Left lobe of liver (tissue), 2 donors: ENCODE measurements around the gene SYT9. TPM values are rescaled to one million over a fixed set of nuclear protein-coding genes. Genes with fewer than 3 reads are reported as not detected.

Source experiments
- ATAC-seq: fragments of 200-7000 bp; cut with Tn5 transposase; one replicate; pipeline ENCODE4 v1.9.1; 2020; ENCODE audit warnings: mild to moderate bottlenecking, moderate library complexity
- DNase-seq: peaks from one replicate; pipeline ENCODE4 v3.0.0-alpha.2; 2020; ENCODE audit warnings: low spot score
- total RNA-seq: library from RNA; stranded (reverse); gene quantifications from one replicate; pipeline ENCODE4 v1.2.1, GENCODE V29; 2021
- donor health status: DM: no; HTN: no; CAD: no; lungs with moderate emphysema.
- donor health status: DM: no; HTN: yes; CAD: no.

Gene SYT9
- total RNA-seq, 1 donor from 2014 or later: 11.3 TPM

DNA sequence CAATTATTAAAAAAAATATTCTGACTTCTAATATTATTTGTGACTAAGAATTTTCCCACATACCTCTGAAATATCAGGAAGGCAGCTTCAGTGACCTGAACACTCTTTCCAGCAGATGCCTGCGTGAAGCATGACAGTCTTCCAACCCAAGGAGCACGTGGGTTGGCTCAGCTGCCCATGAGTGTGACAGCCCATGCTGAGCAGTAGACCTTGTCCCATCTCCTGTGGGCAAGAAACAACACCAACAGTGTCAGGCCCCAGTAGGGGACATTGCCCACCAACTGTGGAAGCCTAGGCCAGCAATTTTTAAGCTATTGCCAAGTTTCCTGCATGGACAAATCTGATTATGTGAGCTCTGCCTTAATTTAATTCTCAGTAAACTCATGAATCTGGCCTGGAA lies 167.2 kb downstream of the SYT9 start:
- DNase-seq (no peak), ATAC-seq (no peak)

DNA sequence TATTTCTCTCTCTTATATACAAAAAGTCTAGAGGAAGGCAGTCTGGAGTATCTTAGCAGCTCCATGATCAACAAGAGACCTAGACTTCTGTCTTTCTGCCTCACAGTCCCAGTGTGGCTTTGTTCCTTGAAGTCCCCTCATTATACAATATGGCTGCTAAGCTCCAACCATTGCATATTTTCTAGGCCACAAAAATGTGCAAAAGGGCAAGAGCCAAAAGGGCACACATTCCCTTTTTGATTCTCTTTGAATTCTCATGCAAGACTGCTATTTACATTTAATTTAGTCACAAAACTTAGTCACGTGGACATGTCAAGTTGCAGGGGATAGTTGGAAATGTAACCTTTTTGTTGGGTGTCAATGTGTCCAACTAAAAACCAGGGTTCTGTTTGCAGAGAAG lies 169.4 kb downstream of the SYT9 start:
- no peak for ATAC-seq
- DNase-seq: no peak

DNA sequence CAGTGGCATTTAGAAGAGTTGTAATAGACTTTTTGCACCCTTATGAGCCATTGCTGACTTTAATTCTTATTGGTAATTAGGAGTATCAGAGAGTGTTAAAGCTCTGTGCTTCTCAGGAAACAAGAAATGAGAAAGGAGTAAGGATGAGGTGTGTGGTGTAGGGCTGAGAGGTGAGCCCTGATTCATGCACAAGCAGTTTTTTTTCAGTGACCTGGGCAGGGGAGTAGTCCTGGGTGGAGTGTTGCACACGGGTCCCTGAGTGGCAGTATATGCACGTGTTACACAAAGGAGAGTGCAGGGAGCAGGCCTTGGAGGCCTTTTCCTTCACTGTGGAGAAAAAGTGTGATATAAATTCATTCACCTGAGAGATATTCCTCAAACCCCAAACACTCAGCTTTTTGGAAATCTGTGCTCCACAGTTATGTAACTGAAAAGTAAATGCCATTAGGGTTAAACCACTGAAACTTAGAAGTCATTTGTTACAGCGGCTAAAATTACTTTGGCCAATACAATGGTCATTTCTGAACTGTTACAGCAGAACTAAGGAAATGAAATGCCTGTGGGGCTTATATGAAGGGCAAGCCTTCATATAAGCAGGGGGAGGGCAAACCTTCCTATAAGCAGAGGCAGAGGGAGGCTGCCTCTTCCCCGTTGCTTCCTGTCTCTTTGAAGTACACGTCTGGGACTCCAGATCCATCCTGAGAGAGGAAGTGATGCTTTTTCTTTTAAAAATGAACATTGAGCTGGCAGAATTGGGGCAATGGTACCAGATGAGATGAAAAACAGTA lies 171.0 kb downstream of the SYT9 start:
- DNase-seq (no peak), ATAC-seq (no peak)

DNA sequence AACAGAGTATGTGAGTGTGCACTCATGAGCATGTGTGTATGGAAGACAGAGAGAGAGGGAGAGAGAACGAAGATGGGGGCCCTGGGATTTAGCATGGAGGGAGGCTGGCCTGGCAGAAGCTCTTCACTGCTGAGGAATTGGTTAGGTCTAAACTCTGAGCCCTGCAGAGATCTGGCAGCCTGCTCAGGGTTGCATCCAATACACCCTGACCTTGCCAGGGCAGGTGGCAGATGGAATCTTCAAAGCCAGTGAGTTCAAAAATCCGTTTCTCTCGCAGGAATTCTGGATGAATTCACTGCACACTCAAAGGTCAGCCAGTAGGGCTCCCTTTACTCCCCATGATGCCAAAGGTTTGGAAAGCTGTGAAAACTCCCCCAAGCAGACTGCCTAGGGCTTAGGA lies 172.2 kb downstream of the SYT9 start:
- ATAC-seq (peak; percentile 31), DNase-seq (no peak)

DNA sequence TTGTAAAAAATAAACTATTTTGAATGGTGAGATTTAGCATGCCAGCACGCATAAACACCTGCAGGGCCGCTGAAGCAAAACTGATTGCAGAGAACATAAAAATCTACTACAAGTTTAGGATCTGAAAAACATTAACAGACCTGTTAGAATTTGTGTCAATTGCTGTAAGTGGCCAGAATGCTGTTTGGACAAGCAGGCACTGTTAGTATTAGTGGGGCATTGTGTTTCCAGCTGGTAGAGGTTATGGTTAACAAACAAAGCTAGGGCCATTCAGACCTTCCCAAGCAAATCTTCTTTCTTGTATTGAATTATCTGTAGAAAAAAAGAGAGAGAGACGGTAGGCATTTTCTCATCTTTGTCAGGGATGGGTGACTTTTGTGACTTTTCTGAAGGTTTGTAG lies 176.0 kb downstream of the SYT9 start:
- DNase-seq: no peak
- ATAC-seq: no peak

DNA sequence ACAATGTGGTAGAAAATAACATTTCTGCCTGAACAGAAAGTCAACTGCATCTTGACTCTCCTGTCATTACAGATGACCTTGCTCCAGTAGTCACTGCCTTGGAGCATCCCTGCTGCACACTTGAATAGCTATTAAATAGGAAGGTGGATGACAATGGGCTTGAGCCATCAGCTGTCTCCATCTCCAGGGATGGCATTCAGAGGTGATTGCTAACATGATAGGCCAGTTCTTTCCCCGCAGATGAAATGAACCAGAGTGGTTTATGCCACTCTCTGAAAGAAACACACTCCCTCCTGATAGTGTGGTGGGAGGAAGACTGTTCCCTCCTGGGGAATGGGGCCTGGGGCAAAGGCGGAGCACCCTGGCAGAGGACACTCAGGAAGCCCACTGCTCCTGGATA lies 176.5 kb downstream of the SYT9 start:
- no peak for ATAC-seq
- no peak for DNase-seq

DNA sequence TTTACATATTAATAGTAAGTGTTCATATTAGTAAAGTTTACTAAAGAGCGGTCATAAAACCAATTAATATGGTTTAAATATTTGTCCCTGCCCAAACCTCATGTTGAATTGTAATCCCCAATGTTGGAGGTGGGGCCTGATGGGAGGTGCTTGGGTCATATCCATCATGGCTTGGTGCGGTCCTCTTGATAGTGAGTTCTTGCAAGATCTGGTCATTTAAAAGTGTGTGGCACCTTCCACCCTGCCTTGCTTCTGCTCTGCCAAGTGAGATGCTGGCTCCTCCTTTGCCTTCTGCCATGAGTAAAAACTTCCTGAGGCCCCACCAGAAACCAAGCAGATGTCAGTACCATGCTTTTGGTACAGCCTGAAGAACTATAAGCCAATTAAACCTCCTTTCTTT lies 178.8 kb downstream of the SYT9 start:
- ATAC-seq (no peak), DNase-seq (no peak)

DNA sequence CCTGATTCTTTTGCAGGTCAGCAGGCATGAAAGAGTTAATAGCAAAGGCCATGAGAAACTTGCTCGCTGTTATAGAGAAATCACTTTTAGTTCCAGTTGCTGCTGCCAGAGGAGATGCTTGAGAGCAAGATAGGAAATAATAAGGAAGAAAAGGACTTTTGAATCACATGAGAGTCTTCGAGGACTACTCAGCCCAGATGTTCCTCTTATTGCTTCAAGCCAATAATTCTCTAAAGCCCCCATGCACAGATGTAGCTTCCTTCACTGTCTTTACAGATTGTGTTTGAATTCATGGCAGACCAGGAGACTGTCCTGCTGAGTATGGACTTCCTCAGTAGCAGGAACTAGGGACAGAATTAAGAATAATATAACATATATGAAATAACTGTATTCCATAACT lies 183.5 kb downstream of the SYT9 start:
- DNase-seq (no peak), ATAC-seq (no peak)

DNA sequence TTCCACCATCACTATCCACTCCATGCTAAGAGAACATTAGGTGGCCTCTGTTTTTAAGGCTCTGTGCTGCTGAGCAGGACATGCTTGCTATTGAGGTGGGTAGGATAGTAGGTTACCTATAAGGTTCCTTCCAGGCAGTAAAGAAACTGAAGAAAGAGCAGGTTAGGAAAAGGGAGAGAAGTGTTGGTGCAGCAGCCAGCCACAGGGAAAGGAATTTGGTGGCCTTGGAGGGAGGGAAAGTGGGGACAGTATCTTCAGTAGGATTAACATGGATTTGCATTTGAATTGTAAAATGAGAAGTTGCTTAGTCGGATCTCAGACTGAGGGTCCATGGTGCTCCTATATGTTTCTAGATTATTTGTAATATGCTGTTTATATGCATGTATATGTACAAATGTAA lies 184.4 kb downstream of the SYT9 start:
- ATAC-seq (no peak), DNase-seq (no peak)

DNA sequence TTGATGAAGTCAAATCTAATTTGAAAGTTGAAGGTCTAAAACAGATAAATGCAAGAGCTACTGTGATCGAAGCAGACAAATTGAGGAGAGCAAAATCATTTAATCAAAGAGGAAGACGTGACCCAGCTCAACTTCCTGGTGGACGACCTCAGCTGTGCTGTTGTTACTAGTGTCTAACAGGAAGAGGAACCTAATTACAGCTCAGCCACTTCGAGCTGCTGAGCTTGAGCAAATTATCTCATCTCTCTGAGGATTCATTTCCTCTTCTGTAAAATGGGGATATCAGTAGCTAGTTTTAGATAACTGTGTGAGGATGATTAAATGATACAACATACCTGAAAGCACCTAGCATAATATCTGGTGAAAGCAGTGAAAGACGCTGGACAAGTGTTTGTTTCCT lies 185.0 kb downstream of the SYT9 start:
- ATAC-seq: peak; percentile 54
- DNase-seq: no peak

DNA sequence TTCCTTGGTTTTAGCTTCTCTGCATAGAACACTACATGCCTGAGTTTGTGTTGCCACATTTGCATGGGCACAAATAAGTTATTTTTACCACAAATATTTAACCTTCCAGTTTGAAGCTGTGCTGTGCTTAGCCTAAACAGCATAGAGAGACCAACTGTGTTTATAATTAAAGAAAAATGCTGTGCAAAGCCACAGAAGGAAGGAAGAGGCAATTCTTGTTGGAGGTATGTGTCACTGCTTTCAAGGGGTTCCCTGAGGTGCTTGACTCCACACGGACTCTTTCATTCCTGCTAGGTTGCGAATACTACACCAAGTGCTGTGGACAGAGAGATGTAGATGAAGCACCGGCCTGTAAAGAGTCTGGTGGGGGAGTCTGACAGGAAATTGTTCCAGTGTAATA lies 186.0 kb downstream of the SYT9 start:
- ATAC-seq: no peak

DNA sequence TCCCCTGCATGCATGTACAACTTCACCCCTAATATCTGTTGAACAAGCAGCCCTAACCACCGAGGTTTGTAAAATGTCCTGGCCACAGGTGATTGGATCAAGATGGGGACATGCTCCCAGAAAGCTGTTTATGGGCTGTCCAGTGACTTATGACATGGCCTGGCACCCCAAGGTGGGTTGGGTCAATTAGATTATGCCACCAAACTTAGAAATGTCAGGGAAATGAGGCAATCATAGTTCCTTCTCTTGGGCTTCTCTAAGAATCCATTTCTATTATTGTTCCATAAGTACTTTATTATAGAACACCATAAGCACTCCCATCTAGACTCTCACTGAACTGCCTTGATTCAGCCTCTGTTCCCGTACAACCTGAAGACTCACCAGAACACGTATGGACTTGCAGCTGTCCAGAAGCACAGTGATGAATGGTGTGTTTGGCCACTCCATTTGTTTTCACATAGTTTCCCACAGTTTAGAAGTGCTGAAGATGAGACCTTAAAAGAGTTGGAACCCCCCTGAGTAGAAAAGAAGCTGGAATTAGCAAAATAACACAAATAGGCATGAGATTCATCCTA lies 188.1 kb downstream of the SYT9 start:
- no peak for DNase-seq
- no peak for ATAC-seq

More for the DNA sequence above, 186.0 kb downstream of the SYT9 start:
- DNase-seq: no peak

DNA sequence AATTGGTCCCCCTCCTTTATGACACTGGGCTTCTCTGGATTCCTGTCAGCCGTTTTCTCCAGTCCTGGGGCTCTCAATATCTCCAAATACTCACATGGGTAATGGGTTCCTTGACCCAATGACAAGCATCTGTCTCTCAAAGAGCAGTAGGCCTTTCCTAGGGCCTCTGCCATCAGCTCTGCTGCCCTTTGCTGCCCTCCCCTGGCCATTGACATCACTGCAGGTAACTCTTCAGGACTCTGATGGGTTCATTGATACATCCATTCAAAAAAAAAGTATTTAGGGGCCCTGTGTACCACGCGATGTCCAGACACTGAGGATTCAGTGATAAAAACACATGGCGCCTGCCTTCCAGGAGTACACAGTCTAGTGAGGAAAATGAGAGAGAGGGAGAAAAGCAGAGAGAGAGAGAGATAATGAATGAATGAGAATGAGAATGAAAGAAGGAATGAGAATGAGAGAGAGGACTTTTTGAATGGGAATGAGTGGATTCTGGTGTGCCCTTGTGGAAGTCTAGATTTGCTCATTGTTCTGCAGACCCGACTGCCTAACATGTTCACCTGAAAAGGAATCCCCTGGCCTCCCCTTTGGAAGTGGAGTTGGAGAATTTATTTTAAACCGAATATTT lies 191.0 kb downstream of the SYT9 start:
- ATAC-seq (peak; percentile 96), DNase-seq (peak; percentile 72)

DNA sequence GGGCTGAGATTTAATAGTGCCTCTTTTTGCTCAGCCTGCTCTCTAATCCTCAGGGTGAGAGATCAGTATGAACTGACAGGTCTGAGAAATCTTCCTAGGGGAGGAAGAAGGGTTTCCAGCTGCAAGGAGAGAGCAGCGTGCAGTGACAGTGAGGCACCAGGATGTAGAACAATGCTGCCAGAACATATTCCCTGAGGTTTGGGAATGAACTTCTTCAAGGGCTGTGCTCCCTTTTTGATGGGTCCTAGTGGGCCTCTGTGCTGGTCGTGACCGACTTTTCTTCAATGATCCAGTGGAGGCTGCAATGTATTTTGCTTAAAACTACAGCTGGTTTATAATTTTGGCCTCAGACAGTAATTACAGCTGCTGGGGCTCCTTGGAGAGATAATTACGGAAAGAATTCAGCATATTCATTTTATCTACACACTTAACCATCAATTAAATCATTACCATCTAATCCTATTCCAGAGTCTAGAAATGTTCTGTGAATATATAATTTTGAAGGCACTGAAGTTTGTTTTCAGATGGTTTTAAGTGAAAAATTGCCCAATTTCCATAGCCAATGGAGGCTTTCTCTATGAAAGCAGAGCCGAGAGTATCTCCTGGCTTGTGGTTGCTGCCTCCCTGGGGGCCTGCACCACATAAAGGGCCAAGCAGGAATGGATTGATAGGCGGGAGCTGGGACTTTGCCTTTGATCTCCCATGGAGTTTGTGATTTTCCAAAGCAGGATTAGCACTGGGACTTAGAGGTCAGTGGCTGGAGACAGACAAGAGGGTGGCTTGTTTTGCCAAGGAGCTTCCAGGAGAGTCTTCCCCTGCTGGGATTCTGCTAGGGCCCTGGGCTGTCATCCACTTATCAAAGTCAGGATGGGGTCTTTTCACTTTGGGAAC lies 192.6 kb downstream of the SYT9 start:
- DNase-seq (no peak), ATAC-seq (no peak)

DNA sequence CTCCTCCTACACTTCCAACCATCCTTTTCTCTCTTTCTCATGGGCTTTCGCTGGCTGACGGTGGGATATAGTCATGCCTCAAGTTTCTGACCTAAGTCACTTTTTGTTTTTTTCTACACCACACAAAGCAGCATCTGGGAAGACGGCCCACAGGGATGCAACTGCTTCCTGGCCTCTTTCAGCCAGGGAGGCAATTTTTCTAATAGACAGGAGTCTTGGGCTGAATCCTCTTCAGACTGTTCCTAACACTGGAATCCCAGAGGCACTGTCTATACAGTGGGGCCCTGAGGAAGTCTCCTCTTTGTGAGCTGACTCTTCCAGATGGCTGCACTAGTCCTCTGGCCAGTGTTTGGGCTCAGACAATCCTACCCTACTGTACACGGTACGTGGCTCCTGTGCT lies 193.9 kb downstream of the SYT9 start:
- ATAC-seq (no peak), DNase-seq (no peak)

DNA sequence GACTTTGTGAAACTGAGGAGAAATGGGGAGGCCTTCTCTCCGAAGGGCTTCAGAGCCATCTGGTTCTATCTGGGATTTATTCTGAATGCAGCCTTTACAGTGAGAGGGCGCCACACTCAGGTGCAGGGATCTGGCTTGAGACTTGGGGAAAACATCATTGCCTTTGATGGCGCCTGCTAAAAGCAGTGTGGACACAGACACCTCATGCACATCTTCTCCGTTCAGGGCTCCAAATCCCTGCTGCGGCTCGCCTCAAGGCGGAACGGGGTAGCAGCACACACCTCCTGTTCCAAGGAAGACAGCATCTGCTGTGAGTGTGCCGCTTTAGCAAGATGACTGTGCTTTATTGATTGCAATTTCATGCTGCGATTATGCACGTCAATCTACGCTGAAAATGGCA lies 196.5 kb downstream of the SYT9 start:
- no peak for DNase-seq
- no peak for ATAC-seq

DNA sequence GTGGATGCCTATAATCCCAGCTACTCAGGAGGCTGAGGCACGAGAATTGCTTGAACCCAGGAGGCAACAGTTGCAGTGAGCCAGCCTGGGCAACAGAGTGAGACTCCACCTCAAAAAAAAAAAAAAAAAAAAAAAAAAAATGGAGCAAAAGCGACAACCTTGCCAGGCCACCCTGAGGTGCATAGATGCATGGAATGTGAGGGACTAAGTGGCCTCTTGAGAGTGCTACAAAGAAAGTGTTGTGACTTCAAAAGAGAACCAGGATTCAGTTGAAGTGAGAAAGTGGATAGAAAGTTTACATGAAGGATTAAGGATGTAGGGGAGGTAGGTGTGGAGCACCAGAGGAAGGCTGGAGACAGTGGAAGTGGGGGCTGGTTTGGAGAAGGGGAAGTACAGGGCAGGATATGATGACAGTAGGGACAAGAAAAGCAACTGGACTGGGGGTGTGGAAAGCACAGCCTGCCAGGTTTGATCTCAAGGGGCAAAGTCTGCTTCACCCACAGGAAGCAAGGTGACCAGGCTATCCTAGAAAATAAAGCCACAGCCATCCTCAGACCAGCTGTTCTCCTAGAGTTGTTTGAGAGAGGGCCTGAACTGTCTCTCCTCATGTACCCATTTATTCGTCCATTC lies 197.6 kb downstream of the SYT9 start:
- DNase-seq (no peak), ATAC-seq (peak; percentile 88)

DNA sequence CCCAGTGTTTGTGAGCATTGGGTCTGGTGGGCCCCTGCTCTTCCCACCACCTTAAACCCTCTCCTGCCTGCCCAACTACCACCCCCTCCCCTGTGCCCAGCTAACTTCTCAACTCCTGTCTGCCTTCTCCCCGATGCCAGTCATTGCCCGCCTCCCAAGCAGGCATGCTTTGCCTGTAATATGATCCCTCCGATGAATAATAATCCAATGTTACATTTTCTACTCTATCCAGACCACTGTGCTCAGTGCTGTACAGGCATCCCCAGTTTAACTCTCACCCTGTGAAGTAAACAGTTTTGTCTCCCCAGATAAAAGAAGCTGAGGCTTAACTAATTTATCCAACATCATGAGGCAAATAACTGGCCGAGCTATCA lies 198.1 kb downstream of the SYT9 start:
- ATAC-seq (no peak), DNase-seq (no peak)

DNA sequence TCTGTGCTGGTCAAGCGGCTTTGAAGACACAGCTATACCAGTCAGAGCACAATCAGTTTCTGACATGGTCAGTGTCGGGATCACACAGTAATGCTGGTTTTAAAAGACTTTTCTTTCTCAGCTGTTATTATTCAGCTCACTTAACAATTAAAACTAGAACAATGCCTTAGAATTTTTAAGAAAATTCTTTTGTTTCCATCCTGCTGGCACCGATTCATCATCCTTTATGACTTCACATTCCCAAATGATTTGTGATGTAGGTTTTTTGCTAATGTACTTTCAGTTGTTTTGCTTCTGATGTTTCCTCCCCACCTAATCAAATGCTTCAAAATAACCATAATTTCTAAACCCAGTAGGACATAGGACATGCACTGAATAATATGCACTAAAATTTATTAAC lies 199.1 kb downstream of the SYT9 start:
- DNase-seq: no peak
- no peak for ATAC-seq

DNA sequence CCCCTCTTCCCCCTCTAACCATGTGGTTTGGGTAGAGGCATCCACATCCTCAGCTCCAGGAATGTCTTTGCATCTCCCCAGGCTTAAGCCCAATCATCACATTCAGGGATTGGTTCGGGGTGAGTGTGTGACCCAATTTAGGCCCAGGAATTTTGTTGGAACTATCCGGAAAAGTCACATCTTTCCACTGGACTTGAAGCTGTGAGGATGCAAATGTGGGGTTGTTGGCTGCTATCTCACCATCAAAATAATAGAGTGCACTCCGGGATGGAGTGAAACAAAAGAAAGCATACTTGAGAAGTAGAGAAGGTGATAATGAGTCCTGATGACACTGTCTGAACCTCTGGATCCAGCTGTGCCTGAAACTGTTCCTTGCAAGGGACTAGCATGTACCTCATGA lies 199.8 kb downstream of the SYT9 start:
- ATAC-seq: no peak

DNA sequence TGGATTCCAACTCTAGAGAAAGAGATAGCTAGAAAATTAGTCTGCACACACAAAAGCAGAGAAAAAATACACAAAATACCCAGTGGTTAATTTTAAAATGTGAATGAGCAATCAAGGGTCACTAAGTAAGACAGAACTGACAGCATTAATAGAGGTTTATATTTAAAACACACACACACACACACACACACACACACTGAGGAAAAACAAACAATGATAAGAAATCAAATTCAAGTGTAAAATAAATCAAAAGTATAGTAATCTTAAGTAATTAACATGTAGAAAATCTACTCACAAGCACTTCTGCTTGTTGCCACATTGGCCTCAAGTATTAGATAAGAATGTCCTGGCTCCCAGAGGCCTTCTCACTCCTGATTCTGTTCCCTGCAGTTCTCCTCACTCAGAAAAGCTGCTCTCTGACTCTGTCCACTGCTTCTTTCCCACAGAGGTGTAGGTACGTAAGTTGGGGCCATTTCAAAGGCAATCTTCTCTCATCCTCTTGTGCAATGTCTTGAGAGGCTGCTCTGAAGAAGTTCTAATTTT lies 200.3 kb downstream of the SYT9 start:
- ATAC-seq (no peak), DNase-seq (no peak)

More for the DNA sequence above, 199.8 kb downstream of the SYT9 start:
- DNase-seq: no peak
